ENCODE results near the gene ERICH2. TPM values are rescaled to one million over a fixed set of nuclear protein-coding genes. Genes with fewer than 3 reads are reported as not detected.
A peak's percentile ranks its signal among the peaks of the same experiment; 100 is the strongest.

ERICH2 gene
- total and polyA plus RNA-seq, 9 donors: 0.23 to 3.2 (median 1.3) TPM; not detected in 1

GRCh38 chr2:170816504-170817092 lies 46.4 kb downstream of the ERICH2 start, which contains the start of gene GAD1:
Gene GAD1, plus strand, starts transcription at chr2:170816887. Its CDS starts 1,705 bp downstream, at chr2:170818592.
- intact Hi-C loops (cut with DNase I): loop anchor here (5.0 to 10.0 kb wide), 8 partner anchors 102 to 452 kb away; partner anchors contain the start of gene SP5 (in 1 of the 4)
- H3K27ac ChIP-seq: no peak within 1 kb of the TSS
- peaks cover 8% of the 10 kb centered on the region for H3K4me1 ChIP-seq (ENCODE audit: insufficient read depth)
- H3K9me3 ChIP-seq: no peaks in the 10 kb centered on the region
- TF ChIP-seq EP300 (IDR thresholded peaks at IDR 0.05): no peak
- TF ChIP-seq POLR2A (IDR thresholded peaks at IDR 0.05): no peak
- TF ChIP-seq CTCF (IDR thresholded peaks at IDR 0.05): no peak
- 1 to 2% (median 1%) methylated on average over 43 to 49 of the region's 49 CpGs for WGBS, 3 donors
- peak; percentile 24 to 65 (median 62) for DNase-seq
- no peaks in the 10 kb centered on the region for H3K36me3 ChIP-seq
- peak within 1 kb of the TSS; percentile 36 for H3K4me3 ChIP-seq
- H3K27me3 ChIP-seq: peaks cover 4% of the 10 kb centered on the region

- Histone ChIP-seq H3K27me3 (peaks cover 4% of the 10 kb centered on the region), H3K36me3 (no peaks in the 10 kb centered on the region), H3K4me3 (peak overlapping the region; percentile 36), H3K27ac (no peak overlapping the region), H3K4me1 (ENCODE audit: insufficient read depth) (peaks cover 8% of the 10 kb centered on the region), H3K9me3 (no peaks in the 10 kb centered on the region)
- 0 to 1% (median 1%) methylated on average over 69 of the region's 69 CpGs for WGBS, 3 donors
- intact Hi-C loops (cut with DNase I): loop anchor here (5.0 to 10.0 kb wide), 8 partner anchors 103 to 453 kb away; partner anchors contain the start of gene SP5 (in 1 of the 4)
- TF ChIP-seq POLR2A (IDR thresholded peaks at IDR 0.05): no peak
- no peak for TF ChIP-seq EP300 (IDR thresholded peaks at IDR 0.05)
- TF ChIP-seq CTCF (IDR thresholded peaks at IDR 0.05): no peak
- no peak for DNase-seq
These were observed 47.2 kb downstream of the ERICH2 start for GRCh38 chr2:170817093-170818035.

- TF ChIP-seq EP300 (IDR thresholded peaks at IDR 0.05) (no peak), POLR2A (IDR thresholded peaks at IDR 0.05) (no peak), CTCF (IDR thresholded peaks at IDR 0.05) (no peak)
- DNase-seq: no peak
- H3K36me3 ChIP-seq: no peaks in the 10 kb centered on the region
- H3K27me3 ChIP-seq: peaks cover 4% of the 10 kb centered on the region
- peak overlapping the region; percentile 36 for H3K4me3 ChIP-seq
- no peak overlapping the region for H3K27ac ChIP-seq
- WGBS, 3 donors: 2% methylated on average over 53 to 60 of the region's 60 CpGs
- H3K4me1 ChIP-seq (ENCODE audit: insufficient read depth): peaks cover 8% of the 10 kb centered on the region
- intact Hi-C loops (cut with DNase I): loop anchor here (5.0 to 10.0 kb wide), 8 partner anchors 103 to 453 kb away; partner anchors contain the start of gene SP5 (in 1 of the 4)
- H3K9me3 ChIP-seq: no peaks in the 10 kb centered on the region
These were observed 48.0 kb downstream of the ERICH2 start for GRCh38 chr2:170818036-170818751.

Data from ovary (tissue), 9 donors.